C4-2B (cell line): ENCODE results near the gene KRTAP12-2.

Experiments used
- ZFX ChIP-seq: fragments of 450-650 bp; IDR thresholded peaks from 2 replicates; pipeline ENCODE4 v1.6.1; 2017
- TF ChIP-seq, protein P1 (sequence below): fragments of 450-650 bp; conservative IDR thresholded peaks from 2 replicates; pipeline ENCODE4 v1.5.1; 2017; ENCODE audit warnings: mild to moderate bottlenecking

- TF ChIP-seq, protein P1, sequence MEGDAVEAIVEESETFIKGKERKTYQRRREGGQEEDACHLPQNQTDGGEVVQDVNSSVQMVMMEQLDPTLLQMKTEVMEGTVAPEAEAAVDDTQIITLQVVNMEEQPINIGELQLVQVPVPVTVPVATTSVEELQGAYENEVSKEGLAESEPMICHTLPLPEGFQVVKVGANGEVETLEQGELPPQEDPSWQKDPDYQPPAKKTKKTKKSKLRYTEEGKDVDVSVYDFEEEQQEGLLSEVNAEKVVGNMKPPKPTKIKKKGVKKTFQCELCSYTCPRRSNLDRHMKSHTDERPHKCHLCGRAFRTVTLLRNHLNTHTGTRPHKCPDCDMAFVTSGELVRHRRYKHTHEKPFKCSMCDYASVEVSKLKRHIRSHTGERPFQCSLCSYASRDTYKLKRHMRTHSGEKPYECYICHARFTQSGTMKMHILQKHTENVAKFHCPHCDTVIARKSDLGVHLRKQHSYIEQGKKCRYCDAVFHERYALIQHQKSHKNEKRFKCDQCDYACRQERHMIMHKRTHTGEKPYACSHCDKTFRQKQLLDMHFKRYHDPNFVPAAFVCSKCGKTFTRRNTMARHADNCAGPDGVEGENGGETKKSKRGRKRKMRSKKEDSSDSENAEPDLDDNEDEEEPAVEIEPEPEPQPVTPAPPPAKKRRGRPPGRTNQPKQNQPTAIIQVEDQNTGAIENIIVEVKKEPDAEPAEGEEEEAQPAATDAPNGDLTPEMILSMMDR = no peak
- no peak for TF ChIP-seq ZFX
Measured at GRCh38 chr21:44666401-44667320, at the start of gene KRTAP12-2.
